T-helper 2 cell treated with Interferon-gamma antibody and Interleukin-4, amounts not matched to agents 5 μg/mL and 100 μg/mL, for 36 hours (primary cell): ENCODE measurements around the gene CIDEC.

Experiments
- DNase-seq: peaks from one replicate; pipeline ENCODE4 v3.0.0; 2021; ENCODE audit warnings: low spot score
- H3K27ac Mint-ChIP-seq: one replicate; pipeline ENCODE4 v1.8.0; 2021; ENCODE audit warnings: mild to moderate bottlenecking, mixed read lengths
- H3K27me3 Mint-ChIP-seq: one replicate; pipeline ENCODE4 v1.8.0; 2021; ENCODE audit warnings: low read depth, mixed read lengths
- H3K36me3 Mint-ChIP-seq: one replicate; pipeline ENCODE4 v1.8.0; 2021; ENCODE audit warnings: low read depth, mixed read lengths
- H3K4me1 Mint-ChIP-seq: one replicate; pipeline ENCODE4 v1.8.0; 2021; ENCODE audit warnings: low read depth, mixed read lengths
- H3K4me3 Mint-ChIP-seq: one replicate; pipeline ENCODE4 v1.8.0; 2022; ENCODE audit warnings: mild to moderate bottlenecking, moderate library complexity, mixed read lengths
- H3K9me3 Mint-ChIP-seq: one replicate; pipeline ENCODE4 v1.8.0; 2021; ENCODE audit warnings: mixed read lengths

The CIDEC gene

DNA sequence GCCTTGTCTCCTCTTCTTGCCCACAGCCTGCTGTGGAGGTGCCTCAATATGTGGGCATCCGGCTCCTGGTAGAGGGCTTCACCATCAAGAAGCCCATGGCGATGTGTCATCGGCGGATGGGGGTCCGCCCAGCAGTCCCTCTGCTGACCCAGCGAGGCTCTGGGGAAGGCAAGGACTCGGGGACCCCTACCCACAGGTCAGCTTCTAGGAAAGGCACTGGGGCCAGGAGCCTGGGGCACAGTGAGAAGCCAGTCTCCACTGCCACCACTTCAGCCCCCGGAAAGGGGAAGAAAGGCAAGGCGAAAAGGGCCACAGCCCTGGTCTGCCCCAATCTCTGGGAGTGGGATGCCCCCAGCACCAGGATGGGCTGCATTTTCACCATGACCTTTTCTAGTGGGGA lies 47.0 kb downstream of the CIDEC start:
- Mint-ChIP-seq H3K4me1 (peaks cover 2% of the 10 kb centered on the region), H3K36me3 (peaks cover 36% of the 10 kb centered on the region), H3K27me3 (no peaks in the 10 kb centered on the region), H3K27ac (no peak overlapping the region), H3K9me3 (no peaks in the 10 kb centered on the region), H3K4me3 (no peak overlapping the region)
- no peak for DNase-seq

DNA sequence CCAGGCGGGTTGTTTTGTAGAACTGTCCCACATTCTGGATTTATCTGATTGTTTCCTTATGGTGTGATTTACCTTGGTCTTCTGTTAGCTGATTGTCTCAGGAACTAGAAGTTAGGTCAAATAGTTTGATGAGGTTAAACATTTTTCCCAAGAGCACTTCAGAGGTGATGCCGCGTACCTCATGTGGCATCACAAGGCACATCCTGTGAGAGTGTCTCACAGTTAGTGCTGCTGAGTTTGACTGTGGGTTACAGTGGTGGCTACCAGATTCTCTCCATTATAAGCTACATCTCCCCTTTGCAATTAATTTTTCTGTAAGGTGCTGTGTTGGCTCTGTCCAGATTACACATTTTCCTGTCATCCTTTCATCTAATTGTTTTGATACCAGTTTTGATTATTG lies 48.8 kb downstream of the CIDEC start:
- peaks cover 44% of the 10 kb centered on the region for H3K36me3 Mint-ChIP-seq
- no peak overlapping the region for H3K4me3 Mint-ChIP-seq
- no peaks in the 10 kb centered on the region for H3K27me3 Mint-ChIP-seq
- H3K27ac Mint-ChIP-seq: no peak overlapping the region
- peaks cover 2% of the 10 kb centered on the region for H3K4me1 Mint-ChIP-seq
- no peaks in the 10 kb centered on the region for H3K9me3 Mint-ChIP-seq
- no peak for DNase-seq

DNA sequence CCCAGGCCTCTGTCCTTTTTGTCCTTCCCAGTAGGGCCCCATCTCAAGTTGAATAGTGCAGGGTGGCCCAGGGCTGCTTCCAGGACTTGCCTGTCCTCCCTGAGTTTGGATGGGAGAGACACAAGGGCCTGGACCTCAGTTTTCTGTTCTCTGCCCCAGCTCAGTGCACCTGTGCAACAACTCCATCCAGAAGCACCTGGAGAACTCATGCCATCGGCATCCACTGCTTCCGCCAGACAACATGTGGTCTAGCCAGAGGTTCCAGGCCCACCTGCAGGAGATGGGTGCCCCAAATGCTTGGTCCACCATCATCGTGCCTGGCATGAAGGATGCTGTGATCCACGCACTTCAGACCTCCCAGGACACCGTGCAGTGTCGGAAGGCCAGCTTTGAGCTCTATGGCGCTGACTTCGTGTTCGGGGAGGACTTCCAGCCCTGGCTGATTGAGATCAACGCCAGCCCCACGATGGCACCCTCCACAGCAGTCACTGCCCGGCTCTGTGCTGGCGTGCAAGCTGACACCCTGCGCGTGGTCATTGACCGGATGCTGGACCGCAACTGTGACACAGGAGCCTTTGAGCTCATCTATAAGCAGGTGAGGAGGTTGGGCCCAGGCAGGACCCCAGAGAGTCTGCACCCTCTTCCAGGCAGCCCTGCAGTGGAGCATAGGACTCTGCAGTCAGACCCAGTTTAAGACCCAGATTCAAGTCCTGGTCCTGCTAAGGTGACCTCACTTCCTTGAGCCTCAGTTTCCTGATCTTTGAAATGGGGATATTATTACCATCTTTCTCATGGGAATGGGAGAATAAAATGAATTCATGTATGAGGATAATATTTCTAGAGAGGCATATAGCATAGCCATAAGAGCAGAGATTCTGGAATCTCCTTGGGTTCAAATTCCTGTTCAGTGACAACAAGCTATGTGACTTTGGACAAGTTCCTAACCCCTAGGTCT lies 51.0 kb downstream of the CIDEC start:
- Mint-ChIP-seq H3K27ac (no peak overlapping the region), H3K4me3 (no peak overlapping the region), H3K9me3 (no peaks in the 10 kb centered on the region), H3K27me3 (no peaks in the 10 kb centered on the region), H3K36me3 (peaks cover 27% of the 10 kb centered on the region), H3K4me1 (peaks cover 2% of the 10 kb centered on the region)
- no peak for DNase-seq

DNA sequence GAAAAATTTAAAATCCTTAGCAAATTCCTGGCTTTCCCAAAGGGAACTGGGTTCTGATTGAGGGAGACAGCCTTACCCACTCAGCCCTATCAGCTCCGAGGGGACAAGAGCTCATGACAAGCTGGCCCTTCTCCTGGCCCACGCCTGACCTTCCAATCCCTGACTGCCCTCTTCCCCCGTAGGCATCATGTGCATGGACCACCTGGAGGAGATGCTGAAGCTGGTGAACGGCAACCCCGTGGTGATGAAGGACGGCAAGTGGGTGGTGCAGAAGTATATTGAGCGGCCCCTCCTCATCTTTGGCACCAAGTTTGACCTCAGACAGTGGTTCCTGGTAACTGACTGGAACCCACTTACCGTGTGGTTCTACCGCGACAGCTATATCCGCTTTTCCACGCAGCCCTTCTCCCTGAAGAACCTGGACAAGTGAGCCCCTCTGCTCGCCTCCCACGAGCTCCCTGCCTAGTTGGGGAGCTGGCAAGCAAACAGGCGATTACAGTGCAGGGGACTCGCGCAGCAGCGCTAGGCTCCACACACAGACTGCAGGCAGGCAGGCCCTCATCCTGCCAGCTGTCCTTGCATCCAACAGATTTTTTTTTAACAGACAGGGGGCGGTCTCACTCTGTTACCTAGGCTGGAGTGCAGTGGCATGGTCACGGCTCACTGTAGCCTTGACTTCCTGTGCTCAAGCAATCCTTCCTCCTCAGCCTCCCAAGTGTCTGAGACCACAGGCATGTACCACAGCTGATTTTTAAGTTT lies 53.1 kb downstream of the CIDEC start:
- no peak for DNase-seq
- Mint-ChIP-seq H3K36me3 (peaks cover 20% of the 10 kb centered on the region), H3K4me3 (no peak overlapping the region), H3K9me3 (no peaks in the 10 kb centered on the region), H3K27ac (no peak overlapping the region), H3K27me3 (no peaks in the 10 kb centered on the region), H3K4me1 (peaks cover 2% of the 10 kb centered on the region)

DNA sequence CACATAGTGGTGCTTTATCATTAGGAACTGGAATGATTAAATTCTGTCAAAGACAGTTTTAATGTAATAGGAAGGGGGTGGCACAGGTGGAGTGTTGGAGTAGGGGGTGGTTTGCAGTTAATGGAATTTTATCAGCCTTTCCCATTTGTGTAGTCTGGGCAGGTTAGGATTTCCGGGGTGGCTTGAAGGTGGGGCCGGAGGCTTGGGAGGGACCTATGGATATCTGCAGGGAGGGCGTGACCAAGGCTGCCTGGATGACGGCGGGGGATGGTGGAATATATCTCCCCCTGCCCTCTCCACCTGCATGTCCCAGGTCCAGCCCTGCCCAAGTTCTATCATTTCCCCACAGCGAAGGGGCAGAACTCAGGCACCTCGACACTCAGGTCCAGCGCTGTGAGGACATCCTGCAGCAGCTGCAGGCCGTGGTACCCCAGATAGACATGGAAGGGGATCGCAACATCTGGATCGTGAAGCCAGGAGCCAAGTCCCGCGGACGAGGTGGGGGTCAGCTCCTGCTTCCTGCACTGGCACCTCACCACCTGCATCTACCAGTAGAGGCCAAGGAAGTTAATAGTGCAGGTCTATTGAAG lies 54.5 kb downstream of the CIDEC start:
- Mint-ChIP-seq H3K27ac (no peak overlapping the region), H3K9me3 (no peaks in the 10 kb centered on the region), H3K27me3 (no peaks in the 10 kb centered on the region), H3K4me3 (no peak overlapping the region), H3K4me1 (no peaks in the 10 kb centered on the region), H3K36me3 (peaks cover 15% of the 10 kb centered on the region)
- no peak for DNase-seq

DNA sequence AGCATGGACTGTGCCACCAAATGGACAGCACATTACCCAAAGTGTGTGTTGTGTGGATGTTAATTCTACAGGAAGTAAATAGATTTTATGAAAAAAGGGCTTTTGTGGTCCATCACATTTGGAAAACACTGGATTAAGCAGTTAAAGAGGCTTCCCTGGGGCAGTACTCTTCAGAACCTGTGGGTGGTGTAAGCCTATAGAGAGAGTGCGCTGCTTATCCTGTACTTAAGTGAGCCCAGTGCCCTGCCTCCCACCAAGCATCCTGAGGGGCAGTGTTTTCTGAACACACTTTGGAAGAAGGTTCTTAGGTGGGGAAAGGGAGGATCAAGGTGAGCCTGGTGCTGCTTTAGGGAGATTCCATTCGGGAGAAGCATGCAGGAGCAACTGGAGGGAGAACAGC lies 59.1 kb downstream of the CIDEC start:
- no peak overlapping the region for H3K4me3 Mint-ChIP-seq
- no peaks in the 10 kb centered on the region for H3K9me3 Mint-ChIP-seq
- no peaks in the 10 kb centered on the region for H3K4me1 Mint-ChIP-seq
- no peak for DNase-seq
- H3K27me3 Mint-ChIP-seq: no peaks in the 10 kb centered on the region
- peaks cover 10% of the 10 kb centered on the region for H3K36me3 Mint-ChIP-seq
- H3K27ac Mint-ChIP-seq: no peak overlapping the region

DNA sequence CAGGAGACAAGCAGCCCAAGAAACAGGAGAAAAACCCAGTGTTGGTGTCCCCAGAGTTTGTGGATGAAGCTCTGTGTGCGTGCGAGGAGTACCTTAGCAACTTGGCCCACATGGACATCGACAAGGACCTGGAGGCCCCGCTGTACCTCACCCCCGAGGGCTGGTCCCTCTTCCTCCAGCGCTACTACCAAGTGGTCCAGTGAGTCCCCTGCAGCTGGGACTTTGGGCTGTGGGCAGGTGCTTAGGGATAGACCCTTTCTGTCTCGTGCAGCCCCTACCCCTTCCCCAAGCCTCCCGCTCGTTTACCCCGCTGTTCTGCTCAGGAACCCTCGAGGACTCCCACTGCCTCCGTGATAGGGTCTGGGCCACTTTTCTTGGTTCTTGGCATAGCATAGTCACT lies 59.5 kb downstream of the CIDEC start:
- no peak for DNase-seq
- Mint-ChIP-seq H3K4me1 (no peaks in the 10 kb centered on the region), H3K27me3 (no peaks in the 10 kb centered on the region), H3K27ac (no peak overlapping the region), H3K9me3 (no peaks in the 10 kb centered on the region), H3K4me3 (no peak overlapping the region), H3K36me3 (peaks cover 10% of the 10 kb centered on the region)

DNA sequence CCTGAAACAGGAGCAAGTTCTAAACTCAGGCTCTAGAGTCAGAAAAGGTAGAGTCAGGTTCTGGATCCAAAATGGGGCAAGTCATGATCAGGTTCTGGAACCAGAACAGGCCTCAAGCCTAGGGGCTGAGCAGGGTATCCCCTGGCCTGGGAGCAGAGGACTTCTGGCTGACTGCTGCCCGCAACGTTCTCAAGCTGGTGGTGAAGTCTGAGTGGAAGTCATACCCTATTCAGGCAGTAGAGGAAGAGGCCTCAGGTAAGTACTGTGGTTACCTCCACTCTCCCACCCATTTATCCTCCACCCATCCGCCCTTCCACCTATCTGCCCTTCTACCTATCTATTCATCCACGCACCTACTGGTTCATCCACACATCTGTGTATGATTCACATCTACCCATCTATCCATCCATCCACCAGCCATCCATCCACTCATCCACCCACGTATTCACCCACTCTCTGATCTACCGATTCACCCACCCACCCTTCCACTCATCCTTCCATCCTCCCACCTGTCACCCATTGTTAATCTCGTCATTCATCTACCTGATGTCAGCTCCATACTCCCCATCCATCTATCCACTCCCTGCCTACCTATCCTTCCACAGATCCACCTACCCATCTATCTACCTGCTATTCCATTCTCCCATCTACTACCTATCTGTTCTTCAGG lies 61.3 kb downstream of the CIDEC start:
- H3K36me3 Mint-ChIP-seq: peaks cover 7% of the 10 kb centered on the region
- H3K27ac Mint-ChIP-seq: no peak overlapping the region
- no peak for DNase-seq
- no peaks in the 10 kb centered on the region for H3K9me3 Mint-ChIP-seq
- no peaks in the 10 kb centered on the region for H3K4me1 Mint-ChIP-seq
- H3K4me3 Mint-ChIP-seq: no peak overlapping the region
- no peaks in the 10 kb centered on the region for H3K27me3 Mint-ChIP-seq

DNA sequence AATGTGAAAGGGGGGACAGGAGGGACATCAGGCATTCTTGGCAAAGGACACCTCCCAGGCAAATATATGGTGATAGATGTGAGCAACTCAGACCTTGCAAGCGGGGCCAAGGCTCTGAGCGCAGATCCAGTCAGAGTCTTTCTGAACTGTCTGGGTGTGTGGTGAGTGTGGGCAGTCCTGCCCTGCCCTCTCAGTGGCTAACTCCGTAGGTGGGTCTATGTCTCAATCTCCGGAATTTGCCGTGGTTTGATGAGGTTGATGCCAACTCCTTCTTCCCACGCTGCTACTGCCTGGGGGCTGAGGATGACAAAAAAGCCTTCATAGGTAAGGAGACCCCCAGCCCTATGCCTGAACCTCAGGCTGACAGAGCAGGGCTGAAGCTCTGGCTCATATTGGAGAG lies 62.6 kb downstream of the CIDEC start:
- peaks cover 13% of the 10 kb centered on the region for H3K36me3 Mint-ChIP-seq
- H3K27ac Mint-ChIP-seq: no peak overlapping the region
- no peaks in the 10 kb centered on the region for H3K4me1 Mint-ChIP-seq
- H3K4me3 Mint-ChIP-seq: no peak overlapping the region
- H3K9me3 Mint-ChIP-seq: no peaks in the 10 kb centered on the region
- no peaks in the 10 kb centered on the region for H3K27me3 Mint-ChIP-seq
- DNase-seq: no peak
